ENCODE measurements around the gene LUM.

The LUM gene, protein sequence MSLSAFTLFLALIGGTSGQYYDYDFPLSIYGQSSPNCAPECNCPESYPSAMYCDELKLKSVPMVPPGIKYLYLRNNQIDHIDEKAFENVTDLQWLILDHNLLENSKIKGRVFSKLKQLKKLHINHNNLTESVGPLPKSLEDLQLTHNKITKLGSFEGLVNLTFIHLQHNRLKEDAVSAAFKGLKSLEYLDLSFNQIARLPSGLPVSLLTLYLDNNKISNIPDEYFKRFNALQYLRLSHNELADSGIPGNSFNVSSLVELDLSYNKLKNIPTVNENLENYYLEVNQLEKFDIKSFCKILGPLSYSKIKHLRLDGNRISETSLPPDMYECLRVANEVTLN

DNA sequence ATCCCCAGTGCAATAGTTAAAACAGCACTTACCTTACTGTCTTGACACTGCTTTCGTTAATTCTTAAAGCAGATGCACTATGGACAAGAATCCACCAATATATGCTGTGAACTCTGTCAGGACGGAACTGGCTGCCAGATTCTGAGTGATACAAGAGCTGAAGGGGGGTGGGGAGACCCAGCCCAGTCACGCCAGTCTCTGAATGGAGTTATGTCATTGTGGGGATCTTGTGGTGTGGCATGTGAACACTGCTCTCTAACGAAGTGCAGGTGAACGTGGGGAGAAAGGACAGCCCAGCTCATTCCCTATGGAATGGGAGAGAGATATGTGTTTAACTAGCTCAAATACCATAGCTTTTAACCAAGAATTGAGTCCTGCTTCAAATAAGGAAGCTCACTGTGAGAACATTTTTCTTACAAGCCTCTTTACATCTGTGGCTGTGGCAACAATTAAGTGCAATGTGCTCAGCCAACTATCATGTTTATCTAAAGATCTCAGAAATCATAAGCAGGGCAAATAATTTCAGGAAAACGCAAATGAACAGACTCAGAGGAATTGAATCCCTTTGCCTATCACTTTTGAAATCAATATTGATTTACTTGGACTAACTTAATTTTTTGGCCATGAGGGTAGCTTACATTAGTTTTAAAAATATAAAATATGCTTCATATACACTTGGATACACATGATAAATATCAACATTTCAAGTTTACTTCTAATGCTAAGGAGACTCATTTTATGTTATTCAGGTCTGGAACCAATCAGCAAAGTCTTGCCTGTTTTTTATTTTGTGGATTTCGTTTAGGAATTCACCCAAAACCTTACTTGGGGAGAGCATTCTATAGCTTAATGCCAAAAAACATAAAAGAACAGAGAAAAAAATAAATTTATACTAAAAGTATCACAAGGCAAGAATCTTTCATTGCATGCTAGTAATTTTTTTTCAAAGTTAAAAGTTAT lies at the start of gene LUM:
TSS of gene LUM (minus strand) at position 129 of the 960 bp plus-strand sequence. CDS start 2,515 bp downstream, outside the sequence.
- no peak for DNase-seq

GRCh38 chr12:91161009-91161408 lies 49.7 kb upstream of the LUM start:
- no peak for DNase-seq

DNA sequence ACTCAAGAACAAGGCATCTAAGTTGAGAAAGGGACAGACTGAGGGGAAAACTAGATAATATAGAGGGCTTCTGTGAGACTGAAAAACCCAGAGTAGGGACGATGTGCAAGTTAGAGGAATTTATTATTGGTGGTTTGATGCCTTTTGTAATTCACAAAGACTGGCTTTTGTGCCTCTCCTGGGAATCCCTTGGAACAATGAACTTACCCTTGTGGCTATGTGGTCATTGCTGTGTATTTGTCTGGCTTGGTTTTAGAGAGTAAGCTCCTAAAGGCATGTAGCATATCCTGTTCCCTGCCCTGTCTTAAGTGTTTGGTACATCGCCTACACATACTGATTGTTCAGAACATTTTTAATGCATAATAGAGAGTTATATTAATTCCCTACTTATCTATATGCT lies 44.7 kb upstream of the LUM start:
- no peak for DNase-seq

GRCh38 chr12:91154131-91154530 lies 42.8 kb upstream of the LUM start:
- DNase-seq = no peak

- DNase-seq = no peak
Observed at GRCh38 chr12:91144053-91144452, 32.8 kb upstream of the LUM start.

GRCh38 chr12:91143206-91143605 lies 31.9 kb upstream of the LUM start:
- DNase-seq = no peak

DNA sequence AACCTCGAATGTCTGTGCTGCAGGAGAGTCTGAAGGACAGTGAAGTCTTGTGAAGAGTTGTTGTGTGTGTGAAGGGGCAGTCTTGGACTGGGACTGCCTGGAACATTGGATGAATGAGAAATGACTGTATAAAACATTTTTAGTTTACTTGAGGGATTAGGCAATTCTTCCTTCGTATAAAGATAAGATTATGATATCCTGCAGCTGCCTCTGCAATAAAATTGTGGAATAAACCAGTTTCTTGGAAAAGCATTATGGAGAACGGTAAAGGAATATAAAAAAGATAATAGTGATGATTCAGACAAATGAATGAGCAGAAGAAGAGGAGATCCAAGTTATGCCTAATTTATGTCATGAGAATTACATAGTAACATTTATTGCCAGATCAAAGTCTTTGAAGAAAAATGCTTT lies 30.9 kb upstream of the LUM start:
- no peak for DNase-seq

GRCh38 chr12:91140026-91140931 lies 29.0 kb upstream of the LUM start:
- DNase-seq = no peak

- no peak for DNase-seq
Observed at GRCh38 chr12:91139286-91139685, 28.0 kb upstream of the LUM start.

DNA sequence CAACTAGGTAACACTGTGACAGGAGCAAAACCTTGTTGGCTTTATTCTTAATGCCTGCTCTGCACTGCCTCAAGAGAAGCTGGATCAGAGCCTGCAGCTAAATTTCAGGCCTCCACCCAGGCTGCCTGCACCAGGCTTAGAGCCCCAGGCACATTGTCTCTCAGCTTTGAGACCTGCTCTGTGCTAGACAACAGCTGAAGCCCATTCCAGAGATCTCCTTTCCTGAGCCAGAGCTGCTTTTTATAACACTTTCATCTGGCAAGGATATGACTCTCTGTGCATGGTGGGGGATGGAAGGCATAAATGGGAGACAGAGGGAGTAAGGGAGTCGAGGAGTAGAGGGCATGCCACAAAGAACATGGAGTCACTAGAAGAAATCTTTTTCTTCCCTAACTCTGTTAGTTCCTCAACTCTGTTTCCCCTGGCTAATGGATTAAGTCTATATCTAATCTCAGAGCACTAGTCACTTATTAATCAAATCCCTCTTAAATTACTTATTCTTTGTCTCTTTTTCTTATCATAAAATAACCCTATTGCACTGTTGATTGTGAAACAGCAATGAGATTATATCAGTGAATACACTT lies 27.1 kb upstream of the LUM start:
- DNase-seq = no peak

GRCh38 chr12:91133871-91134270 lies 22.6 kb upstream of the LUM start:
- no peak for DNase-seq

DNA sequence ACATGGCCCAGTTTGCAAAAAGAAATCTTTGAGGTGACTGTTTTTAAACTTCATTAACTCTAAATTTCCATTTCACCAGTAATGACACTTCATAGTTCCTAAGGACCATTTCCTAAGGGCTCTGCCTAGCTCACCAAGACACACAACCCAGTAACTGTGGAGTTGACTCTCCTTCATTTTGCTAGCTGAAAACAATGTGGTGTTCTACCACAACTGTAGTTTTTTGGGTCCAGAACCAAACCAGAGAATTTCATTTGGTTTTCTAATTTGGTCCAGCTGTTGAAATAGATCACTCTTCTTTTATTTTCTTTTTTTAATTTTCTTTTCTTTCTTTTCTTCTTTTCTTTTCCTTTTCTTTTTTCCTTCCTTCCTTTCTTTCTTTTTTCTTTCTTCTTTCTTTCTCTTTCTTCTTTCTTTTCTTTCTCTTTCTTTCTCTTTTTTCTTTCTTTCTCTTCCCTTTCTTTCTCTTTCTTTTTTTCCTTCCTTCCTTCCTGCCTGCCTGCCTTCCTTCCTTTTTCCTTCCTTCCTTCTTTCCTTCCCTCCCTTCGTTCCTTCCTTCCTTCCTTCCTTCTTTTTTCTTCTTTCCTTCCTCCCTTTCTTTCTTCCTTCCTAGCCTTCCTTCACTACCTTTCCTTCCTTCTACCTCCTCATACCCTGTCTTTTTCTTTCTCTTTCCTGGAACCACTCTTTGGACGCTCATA lies 18.5 kb upstream of the LUM start:
- no peak for DNase-seq

DNA sequence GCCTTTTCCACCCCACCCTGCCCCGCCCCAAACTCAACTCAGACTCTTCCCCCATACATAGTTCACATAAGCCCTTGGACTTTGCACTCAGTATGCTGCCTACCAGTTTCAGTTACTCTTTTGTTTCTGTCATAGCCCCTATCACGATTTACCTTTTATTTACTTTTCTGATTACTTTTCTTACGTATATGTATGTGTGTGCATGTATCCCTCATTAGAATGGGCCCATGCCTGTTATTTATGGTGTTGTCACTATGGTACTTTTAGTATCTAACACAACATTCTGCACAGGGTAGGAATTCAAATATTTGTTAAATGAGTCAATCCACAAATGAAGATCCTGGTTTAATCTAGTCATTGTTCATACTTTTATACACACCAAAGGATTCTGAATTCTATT lies 16.5 kb upstream of the LUM start:
- no peak for DNase-seq

- DNase-seq = no peak
Observed at GRCh38 chr12:91127306-91127705, 16.0 kb upstream of the LUM start.

GRCh38 chr12:91126516-91126915 lies 15.2 kb upstream of the LUM start:
- no peak for DNase-seq

DNA sequence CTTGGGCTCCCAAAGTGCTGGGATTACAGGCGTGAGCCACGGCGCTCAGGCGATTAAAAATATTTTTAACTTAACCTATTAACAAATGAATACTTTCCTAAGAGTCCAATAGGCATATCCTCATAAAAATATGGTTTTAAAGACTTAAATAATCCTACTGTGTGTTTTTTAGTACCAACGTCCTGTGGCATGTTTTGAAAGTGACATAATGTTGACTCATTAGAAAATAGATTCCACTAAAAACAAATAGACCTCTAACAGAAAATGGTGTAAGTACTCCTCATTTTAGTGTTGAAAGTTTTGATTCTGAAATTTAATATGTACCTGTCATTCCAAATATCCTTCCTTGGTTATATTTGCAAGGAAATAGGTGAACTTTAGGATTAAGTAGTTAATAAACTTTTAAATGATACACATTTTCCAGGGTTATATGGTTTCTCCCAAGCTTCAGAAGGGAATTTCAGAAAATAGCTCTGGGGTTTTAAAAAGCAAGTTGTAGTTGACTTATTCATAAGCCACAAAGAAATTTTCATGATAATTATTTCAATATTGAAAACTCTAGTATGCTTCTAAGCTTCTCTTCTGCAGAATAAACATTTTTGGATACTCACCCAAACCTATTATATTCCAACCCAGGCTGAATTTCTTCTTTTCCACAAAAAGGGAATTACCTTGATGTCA lies 12.1 kb upstream of the LUM start:
- no peak for DNase-seq

- DNase-seq = no peak
Observed at GRCh38 chr12:91120781-91121180, 9.5 kb upstream of the LUM start.

DNA sequence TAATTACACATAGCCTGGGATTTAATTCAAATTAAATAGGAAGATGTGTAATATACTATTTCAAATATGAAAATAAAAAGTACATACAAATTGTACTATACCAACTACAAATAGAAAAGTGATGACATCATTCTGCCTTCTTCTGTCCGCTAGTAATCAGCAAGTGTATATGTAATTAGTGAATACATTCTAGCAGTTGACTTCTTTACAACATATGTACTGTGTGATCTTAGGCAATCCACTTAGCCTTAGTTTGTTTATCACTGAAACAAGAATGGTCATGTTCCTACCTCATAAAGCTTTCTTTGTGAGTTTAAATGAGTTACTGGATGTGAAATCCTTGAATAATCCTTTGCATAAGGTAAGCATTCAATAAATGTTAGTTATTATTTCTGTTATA lies 7.8 kb upstream of the LUM start:
- no peak for DNase-seq

DNA sequence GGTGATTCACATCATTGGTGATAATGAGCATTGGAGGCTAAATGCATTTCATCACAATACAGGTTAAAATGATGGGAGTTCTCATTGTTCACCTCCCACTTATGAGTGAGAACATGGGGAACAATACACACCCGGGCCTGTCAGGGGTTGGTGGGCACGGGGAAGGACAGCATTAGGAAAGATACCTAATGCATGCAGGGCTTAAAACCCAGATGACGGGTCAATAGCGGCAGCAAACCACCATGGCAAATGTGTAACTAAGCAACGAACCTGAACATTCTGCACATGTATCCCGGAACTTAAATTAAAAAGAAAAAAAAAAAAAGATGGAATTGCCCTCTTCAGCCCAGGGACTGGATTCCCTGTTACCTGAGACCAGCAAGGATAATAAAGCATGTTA lies 2.3 kb upstream of the LUM start:
- DNase-seq = no peak

DNA sequence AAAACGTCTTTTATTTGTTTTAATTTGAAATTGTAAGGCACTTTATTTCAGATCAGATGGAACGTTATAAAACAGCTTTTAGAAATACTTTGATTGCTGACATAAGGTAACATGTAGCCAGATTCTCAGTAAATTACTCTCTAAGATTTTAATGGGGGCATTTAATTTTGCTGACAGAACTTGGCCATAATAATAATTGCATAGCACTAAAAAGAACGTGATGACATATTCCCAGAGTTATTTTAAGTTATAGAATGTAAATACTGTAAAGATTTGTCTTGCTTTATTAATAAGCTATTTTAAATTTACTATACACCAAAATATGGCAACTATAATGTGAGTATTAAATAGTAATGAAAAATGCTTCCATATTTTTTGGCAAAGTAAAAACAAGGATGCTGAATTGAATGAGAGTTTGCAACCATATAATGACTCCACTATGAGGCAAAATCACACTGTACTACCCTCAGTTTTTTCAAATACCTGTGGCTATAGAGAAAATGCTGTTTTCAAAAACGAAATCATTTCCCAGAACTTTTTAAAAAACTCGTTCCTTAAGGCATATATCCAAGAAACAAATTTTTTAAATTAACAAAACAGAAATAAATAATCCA lies 876 bp downstream of the LUM start:
- DNase-seq = no peak

All from stimulated activated CD8-positive, alpha-beta memory T cell treated with anti-CD3 and anti-CD28 coated beads, Interleukin-4, amount 100 ng/mL, for 48 hours (primary cell).